Panc1 (cell line): Measurements from ENCODE around the gene MBOAT1. TPM values are rescaled to one million over a fixed set of nuclear protein-coding genes. Genes with fewer than 3 reads are reported as not detected.

Source experiments
- ATAC-seq: fragments of 200-7000 bp; cut with Tn5 transposase; 2 replicates; pipeline ENCODE4 v1.9.1; 2020; ENCODE audit warnings: mild to moderate bottlenecking, moderate library complexity
- BruUV-seq: library from RNA; stranded (reverse); fragments of 400-500 nt; replicated peaks from 2 replicates; lab custom pipeline; 2021; lab: Mats Ljungman, UMichigan
- CTCF ChIA-PET: fragments of 300-600 bp; sonication (Branson Sonifier 250); formaldehyde crosslinking; loops from one replicate; lab custom pipeline; 2022; ENCODE audit warnings: antibody characterized with exemption; lab: Charles Lee
- POLR2A ChIA-PET: fragments of 300-600 bp; sonication (Branson Sonifier 250); formaldehyde crosslinking; loops from one replicate; lab custom pipeline; 2022; ENCODE audit warnings: antibody characterized with exemption; lab: Charles Lee
- DNase-seq: peaks from one replicate; pipeline ENCODE4 v3.0.0-alpha.2; 2010; ENCODE audit warnings: low read depth, low spot score
- H3K27ac ChIP-seq: 2 replicates; pipeline ENCODE4 v1.5.1; 2011; ENCODE audit warnings: mild to moderate bottlenecking, low read length, inconsistent platforms
- H3K27me3 ChIP-seq: fragments of 200-500 bp; sonication (Bioruptor generic); 2 replicates; pipeline ENCODE4 v1.6.0; 2014; ENCODE audit warnings: low read length, inconsistent platforms; ENCODE audit not compliant: control insufficient read depth, insufficient read depth
- H3K36me3 ChIP-seq: fragments of 200-500 bp; sonication (Bioruptor generic); 2 replicates; pipeline ENCODE4 v1.5.1; 2014; ENCODE audit warnings: inconsistent platforms, mild to moderate bottlenecking, low read length, moderate library complexity; ENCODE audit not compliant: control insufficient read depth, insufficient read depth
- H3K4me1 ChIP-seq: 2 replicates; pipeline ENCODE4 v1.5.1; 2011; ENCODE audit warnings: inconsistent platforms, mild to moderate bottlenecking, low read length, moderate library complexity; ENCODE audit not compliant: control insufficient read depth, insufficient read depth
- H3K4me3 ChIP-seq, 2 experiments: 2 replicates each; pipeline ENCODE4 v1.5.1; 2011 to 2012; ENCODE audit warnings: low read depth in 2 of 2, low read length in 2 of 2, mild to moderate bottlenecking in 2 of 2, inconsistent platforms in 1 of 2, moderate library complexity in 1 of 2
- H3K9me3 ChIP-seq: fragments of 200-500 bp; sonication (Bioruptor generic); 2 replicates; pipeline ENCODE4 v1.5.1; 2014; ENCODE audit warnings: low read depth, mild to moderate bottlenecking, inconsistent platforms, low read length, moderate library complexity; ENCODE audit not compliant: control insufficient read depth, insufficient read depth
- POLR2AphosphoS5 ChIP-seq: IDR thresholded peaks from 2 replicates; pipeline ENCODE4 v1.6.1; 2012; ENCODE audit warnings: mild to moderate bottlenecking, low read depth, low read length, moderate library complexity
- SIN3A ChIP-seq: IDR thresholded peaks from 2 replicates; pipeline ENCODE4 v1.6.1; 2012; ENCODE audit warnings: low read depth, mild to moderate bottlenecking, low read length, moderate library complexity, borderline replicate concordance; ENCODE audit not compliant: insufficient read depth
- TCF7L2 ChIP-seq: IDR thresholded peaks from 2 replicates; pipeline ENCODE4 v1.6.1; 2011; ENCODE audit warnings: mild to moderate bottlenecking, low read depth, low read length, inconsistent platforms
- in situ Hi-C: cut with HindIII; loops from 2 replicates; pipeline ENCODE4 v1.10.0; 2016; ENCODE audit warnings: low sequenced_read_pairs, low pct_unique_long_range_greater_than_20kb
- intact Hi-C: fragments of 100-400 bp; cut with micrococcal nuclease; formaldehyde crosslinking; loops from one replicate; pipeline ENCODE4 v1.10.0; 2022; ENCODE audit not compliant: unreplicated experiment
- total RNA-seq: library from RNA; stranded (reverse); gene quantifications from one replicate; pipeline ENCODE4 v1.2.1, GENCODE V29; 2021; ENCODE audit not compliant: unreplicated experiment
- TF ChIP-seq, protein P1 (sequence below), 2 experiments: IDR thresholded peaks; 2 replicates each; pipeline ENCODE4 v1.6.1; 2011 to 2012; ENCODE audit warnings: low read depth in 2 of 2, control low read depth in 1 of 2, low read length in 1 of 2, mild to moderate bottlenecking in 1 of 2, moderate library complexity in 1 of 2; ENCODE audit not compliant: insufficient read depth in 1 of 2
- TF ChIP-seq, protein P2 (sequence below): fragments of 450-650 bp; IDR thresholded peaks from 2 replicates; pipeline ENCODE4 v1.5.1; 2017; ENCODE audit warnings: mild to moderate bottlenecking

MBOAT1 gene
- total RNA-seq, 1 experiment from 2014 or later: 15.1 TPM

DNA sequence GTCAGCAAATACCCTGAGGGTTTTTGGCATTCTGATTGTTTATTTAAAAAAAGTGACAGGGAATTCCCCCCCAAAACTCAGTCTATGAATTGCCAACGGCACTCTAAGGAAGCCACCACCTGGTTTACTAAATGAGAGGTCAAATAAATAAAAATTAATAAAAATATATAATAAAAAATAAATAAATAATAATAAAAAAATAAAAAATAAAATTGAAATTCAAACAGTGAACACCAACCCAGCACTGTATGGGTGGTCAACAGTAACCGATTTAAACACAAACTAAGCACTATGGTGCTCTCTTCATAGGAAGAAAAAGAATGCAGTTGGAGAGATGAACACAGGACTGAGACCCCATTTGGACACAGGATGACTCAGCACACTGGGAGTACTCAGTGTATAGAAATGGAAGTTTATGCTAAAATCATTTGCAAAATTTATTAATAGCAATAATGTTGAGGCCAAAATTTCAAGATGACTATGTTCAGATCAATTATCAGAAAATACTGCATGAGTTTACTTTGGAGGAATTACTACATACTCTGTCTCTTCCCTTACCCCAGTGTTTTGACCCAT is 98.5 kb downstream of the MBOAT1 start:
- ATAC-seq (no peak), DNase-seq (no peak)
- in situ Hi-C loops: no loop called here
- ChIA-PET POLR2A (no interaction called here), CTCF (no interaction called here)
- H3K27ac ChIP-seq: no peak overlapping the region
- H3K4me1 ChIP-seq: no peaks in the 10 kb centered on the region
- H3K4me3 ChIP-seq: no peak overlapping the region
- no peaks in the 10 kb centered on the region for H3K36me3 ChIP-seq
- no peaks in the 10 kb centered on the region for H3K9me3 ChIP-seq
- intact Hi-C loops: no loop called here
- no TSS peak for BruUV-seq
- TF ChIP-seq, protein P1, sequence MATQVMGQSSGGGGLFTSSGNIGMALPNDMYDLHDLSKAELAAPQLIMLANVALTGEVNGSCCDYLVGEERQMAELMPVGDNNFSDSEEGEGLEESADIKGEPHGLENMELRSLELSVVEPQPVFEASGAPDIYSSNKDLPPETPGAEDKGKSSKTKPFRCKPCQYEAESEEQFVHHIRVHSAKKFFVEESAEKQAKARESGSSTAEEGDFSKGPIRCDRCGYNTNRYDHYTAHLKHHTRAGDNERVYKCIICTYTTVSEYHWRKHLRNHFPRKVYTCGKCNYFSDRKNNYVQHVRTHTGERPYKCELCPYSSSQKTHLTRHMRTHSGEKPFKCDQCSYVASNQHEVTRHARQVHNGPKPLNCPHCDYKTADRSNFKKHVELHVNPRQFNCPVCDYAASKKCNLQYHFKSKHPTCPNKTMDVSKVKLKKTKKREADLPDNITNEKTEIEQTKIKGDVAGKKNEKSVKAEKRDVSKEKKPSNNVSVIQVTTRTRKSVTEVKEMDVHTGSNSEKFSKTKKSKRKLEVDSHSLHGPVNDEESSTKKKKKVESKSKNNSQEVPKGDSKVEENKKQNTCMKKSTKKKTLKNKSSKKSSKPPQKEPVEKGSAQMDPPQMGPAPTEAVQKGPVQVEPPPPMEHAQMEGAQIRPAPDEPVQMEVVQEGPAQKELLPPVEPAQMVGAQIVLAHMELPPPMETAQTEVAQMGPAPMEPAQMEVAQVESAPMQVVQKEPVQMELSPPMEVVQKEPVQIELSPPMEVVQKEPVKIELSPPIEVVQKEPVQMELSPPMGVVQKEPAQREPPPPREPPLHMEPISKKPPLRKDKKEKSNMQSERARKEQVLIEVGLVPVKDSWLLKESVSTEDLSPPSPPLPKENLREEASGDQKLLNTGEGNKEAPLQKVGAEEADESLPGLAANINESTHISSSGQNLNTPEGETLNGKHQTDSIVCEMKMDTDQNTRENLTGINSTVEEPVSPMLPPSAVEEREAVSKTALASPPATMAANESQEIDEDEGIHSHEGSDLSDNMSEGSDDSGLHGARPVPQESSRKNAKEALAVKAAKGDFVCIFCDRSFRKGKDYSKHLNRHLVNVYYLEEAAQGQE (IDR thresholded peaks at IDR 0.05; ENCODE audit: insufficient read depth in 1 of 2, low read depth in 2 of 2, low read length in 1 of 2): no peak
- no peak for TF ChIP-seq POLR2AphosphoS5
- no peak for TF ChIP-seq SIN3A
- TF ChIP-seq, protein P2, sequence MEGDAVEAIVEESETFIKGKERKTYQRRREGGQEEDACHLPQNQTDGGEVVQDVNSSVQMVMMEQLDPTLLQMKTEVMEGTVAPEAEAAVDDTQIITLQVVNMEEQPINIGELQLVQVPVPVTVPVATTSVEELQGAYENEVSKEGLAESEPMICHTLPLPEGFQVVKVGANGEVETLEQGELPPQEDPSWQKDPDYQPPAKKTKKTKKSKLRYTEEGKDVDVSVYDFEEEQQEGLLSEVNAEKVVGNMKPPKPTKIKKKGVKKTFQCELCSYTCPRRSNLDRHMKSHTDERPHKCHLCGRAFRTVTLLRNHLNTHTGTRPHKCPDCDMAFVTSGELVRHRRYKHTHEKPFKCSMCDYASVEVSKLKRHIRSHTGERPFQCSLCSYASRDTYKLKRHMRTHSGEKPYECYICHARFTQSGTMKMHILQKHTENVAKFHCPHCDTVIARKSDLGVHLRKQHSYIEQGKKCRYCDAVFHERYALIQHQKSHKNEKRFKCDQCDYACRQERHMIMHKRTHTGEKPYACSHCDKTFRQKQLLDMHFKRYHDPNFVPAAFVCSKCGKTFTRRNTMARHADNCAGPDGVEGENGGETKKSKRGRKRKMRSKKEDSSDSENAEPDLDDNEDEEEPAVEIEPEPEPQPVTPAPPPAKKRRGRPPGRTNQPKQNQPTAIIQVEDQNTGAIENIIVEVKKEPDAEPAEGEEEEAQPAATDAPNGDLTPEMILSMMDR: no peak
- TF ChIP-seq TCF7L2: no peak
- no peaks in the 10 kb centered on the region for H3K27me3 ChIP-seq

DNA sequence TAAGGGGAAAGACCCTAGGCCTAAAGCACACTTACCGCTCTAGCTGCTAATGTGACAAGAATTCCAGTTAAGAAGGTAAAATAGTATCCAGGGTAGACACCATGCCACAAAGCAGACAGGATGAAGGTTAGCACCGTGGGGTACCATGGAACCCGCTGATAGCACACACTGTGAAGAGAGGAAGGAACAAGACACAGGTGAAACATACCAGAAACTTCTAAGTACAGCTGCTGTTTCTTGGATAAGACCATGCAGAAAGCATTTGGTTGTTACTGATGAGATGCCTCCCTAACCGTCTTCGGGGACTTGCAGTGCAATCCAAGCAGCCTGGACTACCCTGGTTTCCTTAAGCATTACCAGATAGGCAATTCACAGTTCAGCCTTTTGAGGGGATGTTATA is 99.4 kb downstream of the MBOAT1 start:
- Histone ChIP-seq H3K4me1 (no peaks in the 10 kb centered on the region), H3K36me3 (no peaks in the 10 kb centered on the region), H3K9me3 (no peaks in the 10 kb centered on the region), H3K27ac (no peak overlapping the region), H3K27me3 (no peaks in the 10 kb centered on the region), H3K4me3 (no peak overlapping the region)
- in situ Hi-C loops (no loop called here), intact Hi-C loops (no loop called here)
- BruUV-seq: no TSS peak
- POLR2A ChIA-PET: no interaction called here
- TF ChIP-seq, protein P1 (IDR thresholded peaks at IDR 0.05; ENCODE audit: insufficient read depth in 1 of 2, low read depth in 2 of 2, low read length in 1 of 2): no peak
- no peak for TF ChIP-seq TCF7L2
- no peak for TF ChIP-seq POLR2AphosphoS5
- TF ChIP-seq, protein P2: no peak
- TF ChIP-seq SIN3A: no peak
- no peak for ATAC-seq
- CTCF ChIA-PET: no interaction called here
- no peak for DNase-seq
